GM21526 (cell line): ENCODE data around the gene CTNNA2.

ENCODE experiments used
- ATAC-seq: cut with Tn5 transposase; IDR thresholded peaks from one replicate; pipeline ENCODE4 v1.9.1; 2021; ENCODE audit warnings: moderate library complexity; ENCODE audit not compliant: unreplicated experiment, low FRiP score

Gene CTNNA2

GRCh38 chr2:79966882-79967281 lies 454.0 kb downstream of the CTNNA2 start:
- no peak for ATAC-seq

- no peak for ATAC-seq
Measured at GRCh38 chr2:79971807-79972206, 459.0 kb downstream of the CTNNA2 start.

GRCh38 chr2:79972661-79973060 lies 459.8 kb downstream of the CTNNA2 start:
- no peak for ATAC-seq

- no peak for ATAC-seq
Measured at GRCh38 chr2:79975791-79976565, 463.1 kb downstream of the CTNNA2 start.

- ATAC-seq = no peak
Measured at GRCh38 chr2:79977792-79978191, 464.9 kb downstream of the CTNNA2 start.

- ATAC-seq = no peak
Measured at GRCh38 chr2:79980116-79980515, 467.3 kb downstream of the CTNNA2 start.

GRCh38 chr2:79980816-79981215 lies 468.0 kb downstream of the CTNNA2 start:
- ATAC-seq = no peak

GRCh38 chr2:79981316-79981715 lies 468.5 kb downstream of the CTNNA2 start:
- no peak for ATAC-seq

GRCh38 chr2:79982445-79982844 lies 469.6 kb downstream of the CTNNA2 start:
- no peak for ATAC-seq

GRCh38 chr2:79984476-79984875 lies 471.6 kb downstream of the CTNNA2 start:
- ATAC-seq = no peak

GRCh38 chr2:79985145-79985544 lies 472.3 kb downstream of the CTNNA2 start:
- no peak for ATAC-seq

- ATAC-seq = no peak
Measured at GRCh38 chr2:79985571-79985970, 472.7 kb downstream of the CTNNA2 start.

GRCh38 chr2:79993144-79993543 lies 480.3 kb downstream of the CTNNA2 start:
- ATAC-seq = no peak

GRCh38 chr2:79994161-79994560 lies 481.3 kb downstream of the CTNNA2 start:
- ATAC-seq = no peak

GRCh38 chr2:79994965-79995364 lies 482.1 kb downstream of the CTNNA2 start:
- ATAC-seq = no peak

GRCh38 chr2:79996709-79997108 lies 483.9 kb downstream of the CTNNA2 start:
- no peak for ATAC-seq

GRCh38 chr2:80001701-80002101 lies 488.9 kb downstream of the CTNNA2 start:
- no peak for ATAC-seq

GRCh38 chr2:80002112-80002511 lies 489.3 kb downstream of the CTNNA2 start:
- no peak for ATAC-seq

- no peak for ATAC-seq
Measured at GRCh38 chr2:80002568-80003157, 489.8 kb downstream of the CTNNA2 start.

- ATAC-seq = no peak
Measured at GRCh38 chr2:80007777-80008503, 495.1 kb downstream of the CTNNA2 start.

GRCh38 chr2:80008596-80008995 lies 495.7 kb downstream of the CTNNA2 start:
- ATAC-seq = no peak

- ATAC-seq = no peak
Measured at GRCh38 chr2:80009211-80009610, 496.4 kb downstream of the CTNNA2 start.
